Measurements from ENCODE around the gene CLCNKB. TPM values are rescaled to one million over a fixed set of nuclear protein-coding genes. Genes with fewer than 3 reads are reported as not detected.

Gene CLCNKB
- total and polyA plus RNA-seq, 2 of the 13 experiments (the other 11 are each of a cell fraction or from before 2014, with no cell fraction given), result 0.04 TPM; not detected in 1

DNA sequence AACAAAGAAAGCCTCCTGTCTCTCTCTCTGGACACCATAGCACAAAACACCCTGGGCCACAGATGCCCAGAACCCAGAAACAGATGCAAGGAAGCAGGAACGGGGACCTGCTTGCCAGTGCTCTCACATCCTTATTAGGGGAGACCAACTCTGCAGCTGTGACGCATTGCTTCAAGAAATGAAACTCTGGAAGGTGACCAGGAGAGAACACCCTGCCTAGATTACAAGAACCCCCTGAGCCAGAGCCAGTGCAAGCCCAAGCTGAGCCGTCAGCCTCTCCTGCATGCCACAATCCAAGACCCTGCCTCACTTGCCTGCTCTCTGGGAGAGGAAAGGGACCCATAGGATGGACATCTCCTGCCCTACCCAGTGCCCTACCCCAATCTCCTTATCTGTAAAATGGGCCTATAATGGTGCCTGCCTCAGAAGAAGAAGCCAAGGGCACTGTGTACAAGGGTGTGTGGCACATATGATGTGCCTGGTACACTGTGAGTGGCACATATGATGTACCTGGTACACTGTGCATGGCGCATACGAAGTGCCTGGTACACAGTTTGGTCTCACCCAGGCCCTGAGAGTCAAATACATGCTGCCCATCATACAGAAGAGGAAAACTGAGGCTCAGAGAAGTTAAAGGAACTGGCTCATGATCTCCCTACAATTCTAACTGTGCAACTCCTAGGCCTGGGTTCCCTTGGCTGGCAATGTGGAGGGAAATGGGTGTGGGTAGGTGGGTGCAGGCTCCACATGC is 46.7 kb downstream of the CLCNKB start:
- H3K4me1 ChIP-seq (ENCODE audit: insufficient read depth, low read length), result peaks cover 53% of the 10 kb centered on the region
- no peak overlapping the region for H3K27ac ChIP-seq (ENCODE audit: extremely low read length, insufficient read depth, low read length)
- H3K4me2 ChIP-seq (ENCODE audit: low read depth, low read length), result no peak overlapping the region
- H3K79me2 ChIP-seq (ENCODE audit: insufficient read depth, low read length), result no peaks in the 10 kb centered on the region
- intact Hi-C loops (cut with micrococcal nuclease; ENCODE audit: unreplicated experiment), result no loop called here
- no peaks in the 10 kb centered on the region for H3K9me3 ChIP-seq (ENCODE audit: low read length)
- ChIA-PET CTCF (ENCODE audit: low intra/inter-chr PET ratio, low total read pairs) (no interaction called here), POLR2A (no interaction called here)
- H3K9ac ChIP-seq (ENCODE audit: insufficient read depth, low read depth, low read length), result no peak overlapping the region
- no peaks in the 10 kb centered on the region for H3K36me3 ChIP-seq (replicated peaks in 1 of 2; ENCODE audit: control insufficient read depth in 1 of 2, insufficient read depth in 2 of 2, low read length in 2 of 2)
- TF ChIP-seq ZBTB34 (CRISPR knock-in tag; IDR thresholded peaks at IDR 0.05) (no peak), ZNF780A (CRISPR knock-in tag; IDR thresholded peaks at IDR 0.05) (no peak), MAZ (IDR thresholded peaks at IDR 0.05; ENCODE audit: borderline replicate concordance, low read depth, low read length) (no peak), MAZ (CRISPR knock-in tag; IDR thresholded peaks at IDR 0.05; ENCODE audit: low read depth) (no peak), SMC3 (IDR thresholded peaks at IDR 0.05; ENCODE audit: low read length) (no peak), CAMTA2 (CRISPR knock-in tag; IDR thresholded peaks at IDR 0.05; ENCODE audit: borderline replicate concordance) (no peak), ZNF879 (CRISPR knock-in tag; IDR thresholded peaks at IDR 0.05) (no peak), YEATS2 (CRISPR knock-in tag; IDR thresholded peaks at IDR 0.05; ENCODE audit: borderline replicate concordance) (no peak), ZNF629 (CRISPR knock-in tag; conservative IDR thresholded peaks at IDR 0.05) (no peak; the same call in none of the 2 replicates)
- TF ChIP-seq, protein P1, sequence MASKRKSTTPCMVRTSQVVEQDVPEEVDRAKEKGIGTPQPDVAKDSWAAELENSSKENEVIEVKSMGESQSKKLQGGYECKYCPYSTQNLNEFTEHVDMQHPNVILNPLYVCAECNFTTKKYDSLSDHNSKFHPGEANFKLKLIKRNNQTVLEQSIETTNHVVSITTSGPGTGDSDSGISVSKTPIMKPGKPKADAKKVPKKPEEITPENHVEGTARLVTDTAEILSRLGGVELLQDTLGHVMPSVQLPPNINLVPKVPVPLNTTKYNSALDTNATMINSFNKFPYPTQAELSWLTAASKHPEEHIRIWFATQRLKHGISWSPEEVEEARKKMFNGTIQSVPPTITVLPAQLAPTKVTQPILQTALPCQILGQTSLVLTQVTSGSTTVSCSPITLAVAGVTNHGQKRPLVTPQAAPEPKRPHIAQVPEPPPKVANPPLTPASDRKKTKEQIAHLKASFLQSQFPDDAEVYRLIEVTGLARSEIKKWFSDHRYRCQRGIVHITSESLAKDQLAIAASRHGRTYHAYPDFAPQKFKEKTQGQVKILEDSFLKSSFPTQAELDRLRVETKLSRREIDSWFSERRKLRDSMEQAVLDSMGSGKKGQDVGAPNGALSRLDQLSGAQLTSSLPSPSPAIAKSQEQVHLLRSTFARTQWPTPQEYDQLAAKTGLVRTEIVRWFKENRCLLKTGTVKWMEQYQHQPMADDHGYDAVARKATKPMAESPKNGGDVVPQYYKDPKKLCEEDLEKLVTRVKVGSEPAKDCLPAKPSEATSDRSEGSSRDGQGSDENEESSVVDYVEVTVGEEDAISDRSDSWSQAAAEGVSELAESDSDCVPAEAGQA (IDR thresholded peaks at IDR 0.05; ENCODE audit: low read depth), result no peak
- TF ChIP-seq, protein P1 (CRISPR knock-in tag; IDR thresholded peaks at IDR 0.05; ENCODE audit: borderline replicate concordance), result no peak
- no peak for DNase-seq (ENCODE audit: low spot score)
- no peak overlapping the region for H2AFZ ChIP-seq (ENCODE audit: low read length)
- no TSS peak for BruUV-seq (replicated peaks)
- H3K4me3 ChIP-seq (replicated peaks in 1 of 3; ENCODE audit: insufficient read depth in 1 of 3, low read depth in 2 of 3, low read length in 3 of 3), result no peak overlapping the region
- 8% methylated on average over 4 of the region's 5 CpGs for WGBS (ENCODE audit: low lambda C conversion rate)
- FAIRE-seq, result no peak
- no peaks in the 10 kb centered on the region for H4K20me1 ChIP-seq (ENCODE audit: insufficient read depth, low read length)
- ATAC-seq, result no peak
- in situ Hi-C loops (cut with HindIII; ENCODE audit: extremely low pct_ligation_motif_present, low pct_unique_long_range_greater_than_20kb), result no loop called here
- H3K27me3 ChIP-seq (ENCODE audit: control insufficient read depth in 1 of 2, insufficient read depth in 2 of 2, low read length in 2 of 2), result peaks cover 2 to 64% of the 10 kb centered on the region in 2 experiments; a peak in 4 of 5 replicates

All from HepG2 (cell line).